ENCODE results near the gene P2RY8.
"Not testable (repeated sequence)": the region's sequence is repeated elsewhere in the genome, so short reads cannot be mapped to it uniquely, and the experiment has no call there.

P2RY8 gene

DNA sequence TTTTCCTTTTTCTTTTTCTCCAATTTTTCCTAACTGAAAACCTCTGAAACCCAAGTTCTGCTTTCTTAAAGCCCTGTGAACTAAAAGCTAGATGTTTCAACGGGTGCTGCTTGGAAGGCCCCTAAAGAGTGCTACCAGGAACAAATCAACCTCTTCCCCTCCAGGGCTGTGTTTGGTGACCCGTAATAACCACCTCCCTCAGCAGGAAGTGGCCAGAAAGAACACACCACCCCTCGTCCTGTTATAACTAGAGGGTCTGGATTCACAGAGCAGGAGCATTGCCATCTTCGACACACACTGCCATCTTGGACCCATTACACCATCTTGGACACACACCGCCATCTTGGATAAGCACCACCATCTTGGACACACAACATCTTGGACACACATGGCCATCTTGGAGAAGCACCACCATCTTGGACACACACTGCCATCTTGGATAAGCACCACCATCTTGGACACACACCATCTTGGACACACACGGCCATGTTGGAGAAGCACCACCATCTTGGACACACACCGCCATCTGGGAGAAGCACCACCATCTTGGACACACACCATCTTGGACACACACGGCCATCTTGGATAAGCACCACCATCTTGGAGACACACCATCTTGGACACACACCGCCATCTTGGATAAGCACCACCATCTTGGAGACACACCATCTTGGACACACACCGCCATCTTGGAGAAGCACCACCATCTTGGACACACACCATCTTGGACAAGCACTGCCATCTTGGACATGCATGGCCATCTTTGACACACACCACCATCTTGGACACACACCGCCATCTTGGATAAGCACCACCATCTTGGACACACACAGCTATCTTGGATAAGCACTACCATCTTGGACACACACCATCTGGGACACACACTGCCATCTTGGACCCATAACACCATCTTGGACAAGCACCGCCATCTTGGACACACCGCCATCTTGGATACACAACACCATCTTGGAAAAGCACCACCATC is 89.7 kb downstream of the P2RY8 start:
- H3K4me3 ChIP-seq (ENCODE audit: low read depth in 1 of 2, low read length in 1 of 2); H3K27me3 ChIP-seq; H3K36me3 ChIP-seq; H3K9me3 ChIP-seq: not testable (repeated sequence)
- Histone ChIP-seq H3K4me1 (ENCODE audit: control insufficient read depth in 1 of 2, insufficient read depth in 1 of 2, low read depth in 1 of 2, low read length in 1 of 2) (peaks cover 7 to 14% of the 10 kb centered on the region in 2 experiments), H3K27ac (peak overlapping the region; percentile 56)

DNA sequence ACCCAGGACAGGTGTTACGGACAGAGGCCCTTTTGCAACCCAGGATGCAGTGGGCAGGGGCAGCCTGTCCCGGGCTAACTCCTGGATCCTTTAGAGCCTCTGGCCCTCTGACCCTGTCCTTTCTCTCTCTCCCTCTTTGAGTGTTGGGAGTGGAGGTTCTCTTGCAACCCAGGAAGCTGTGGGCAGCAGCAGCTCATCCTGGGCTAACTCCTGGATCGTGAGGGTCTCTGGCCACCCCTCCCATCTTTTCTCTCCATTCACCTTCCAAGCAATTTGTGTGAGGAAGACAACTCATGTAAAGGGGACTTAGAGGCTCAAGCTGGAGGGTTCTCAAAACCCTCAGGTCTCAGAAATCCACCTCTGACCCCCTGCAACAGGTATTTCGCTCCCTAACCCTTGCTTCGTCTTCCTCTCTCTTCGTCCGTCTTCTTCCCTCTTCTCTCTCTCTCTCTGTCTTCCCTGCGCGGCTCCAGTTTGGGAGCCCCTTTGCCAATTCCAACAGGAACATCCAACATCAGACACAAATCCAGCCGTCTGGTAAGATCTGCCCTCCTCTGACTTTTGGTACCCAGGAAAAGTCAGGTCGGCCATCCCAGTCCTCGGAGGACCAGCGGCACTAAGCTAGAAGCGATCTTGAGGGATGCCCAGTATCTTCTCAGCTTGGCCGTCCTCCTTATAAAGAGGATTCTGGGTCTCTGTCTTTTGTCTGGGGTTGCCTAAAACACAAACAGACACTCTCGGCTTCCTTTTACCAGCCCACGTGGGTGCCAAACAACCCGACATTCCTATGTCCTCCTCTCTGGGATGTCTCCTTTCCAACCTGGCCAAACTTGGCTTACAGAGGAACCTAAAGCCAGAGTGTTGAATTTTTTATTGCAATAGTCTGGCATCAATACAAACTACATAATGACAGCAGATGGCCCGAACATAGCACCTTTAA is 92.2 kb downstream of the P2RY8 start:
- TF ChIP-seq, protein P1, sequence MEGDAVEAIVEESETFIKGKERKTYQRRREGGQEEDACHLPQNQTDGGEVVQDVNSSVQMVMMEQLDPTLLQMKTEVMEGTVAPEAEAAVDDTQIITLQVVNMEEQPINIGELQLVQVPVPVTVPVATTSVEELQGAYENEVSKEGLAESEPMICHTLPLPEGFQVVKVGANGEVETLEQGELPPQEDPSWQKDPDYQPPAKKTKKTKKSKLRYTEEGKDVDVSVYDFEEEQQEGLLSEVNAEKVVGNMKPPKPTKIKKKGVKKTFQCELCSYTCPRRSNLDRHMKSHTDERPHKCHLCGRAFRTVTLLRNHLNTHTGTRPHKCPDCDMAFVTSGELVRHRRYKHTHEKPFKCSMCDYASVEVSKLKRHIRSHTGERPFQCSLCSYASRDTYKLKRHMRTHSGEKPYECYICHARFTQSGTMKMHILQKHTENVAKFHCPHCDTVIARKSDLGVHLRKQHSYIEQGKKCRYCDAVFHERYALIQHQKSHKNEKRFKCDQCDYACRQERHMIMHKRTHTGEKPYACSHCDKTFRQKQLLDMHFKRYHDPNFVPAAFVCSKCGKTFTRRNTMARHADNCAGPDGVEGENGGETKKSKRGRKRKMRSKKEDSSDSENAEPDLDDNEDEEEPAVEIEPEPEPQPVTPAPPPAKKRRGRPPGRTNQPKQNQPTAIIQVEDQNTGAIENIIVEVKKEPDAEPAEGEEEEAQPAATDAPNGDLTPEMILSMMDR (IDR thresholded peaks at IDR 0.05) = no peak
- Histone ChIP-seq H3K9me3 (peaks cover 7% of the 10 kb centered on the region), H3K27me3 (no peaks in the 10 kb centered on the region), H3K4me3 (ENCODE audit: low read depth in 1 of 2, low read length in 1 of 2) (no peak overlapping the region), H3K27ac (no peak overlapping the region), H3K4me1 (ENCODE audit: control insufficient read depth in 1 of 2, insufficient read depth in 1 of 2, low read depth in 1 of 2, low read length in 1 of 2) (no peaks in the 10 kb centered on the region), H3K36me3 (peaks cover 13% of the 10 kb centered on the region)

DNA sequence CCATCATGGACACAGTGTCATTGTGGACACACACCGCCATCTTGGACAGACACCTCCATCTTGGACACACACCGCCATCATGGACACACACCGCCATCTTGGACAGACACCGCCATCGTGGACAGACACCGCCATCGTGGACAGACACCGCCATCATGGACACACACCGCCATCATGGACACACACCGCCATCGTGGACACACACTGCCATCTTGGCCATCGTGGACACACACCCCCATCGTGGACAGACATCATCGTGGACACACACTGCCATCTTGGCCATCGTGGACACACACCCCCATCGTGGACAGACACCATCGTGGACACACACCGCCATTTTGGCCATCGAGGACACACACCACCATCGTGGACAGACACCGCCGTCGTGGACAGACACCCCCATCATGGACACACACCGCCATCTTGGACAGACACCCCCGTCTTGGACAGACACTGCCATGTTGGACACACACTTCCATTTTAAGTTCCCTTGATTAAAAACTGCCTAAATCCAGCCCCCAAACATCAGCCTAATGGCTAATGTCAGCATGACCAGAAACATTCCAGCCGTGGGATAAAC is 93.4 kb downstream of the P2RY8 start:
- Histone ChIP-seq H3K4me1 (ENCODE audit: control insufficient read depth in 1 of 2, insufficient read depth in 1 of 2, low read depth in 1 of 2, low read length in 1 of 2) (no peaks in the 10 kb centered on the region), H3K36me3 (peaks cover 22% of the 10 kb centered on the region), H3K4me3 (ENCODE audit: low read depth in 1 of 2, low read length in 1 of 2) (no peak overlapping the region), H3K27me3 (no peaks in the 10 kb centered on the region), H3K27ac (no peak overlapping the region), H3K9me3 (peaks cover 6% of the 10 kb centered on the region)
- TF ChIP-seq, protein P1 (IDR thresholded peaks at IDR 0.05) = no peak

DNA sequence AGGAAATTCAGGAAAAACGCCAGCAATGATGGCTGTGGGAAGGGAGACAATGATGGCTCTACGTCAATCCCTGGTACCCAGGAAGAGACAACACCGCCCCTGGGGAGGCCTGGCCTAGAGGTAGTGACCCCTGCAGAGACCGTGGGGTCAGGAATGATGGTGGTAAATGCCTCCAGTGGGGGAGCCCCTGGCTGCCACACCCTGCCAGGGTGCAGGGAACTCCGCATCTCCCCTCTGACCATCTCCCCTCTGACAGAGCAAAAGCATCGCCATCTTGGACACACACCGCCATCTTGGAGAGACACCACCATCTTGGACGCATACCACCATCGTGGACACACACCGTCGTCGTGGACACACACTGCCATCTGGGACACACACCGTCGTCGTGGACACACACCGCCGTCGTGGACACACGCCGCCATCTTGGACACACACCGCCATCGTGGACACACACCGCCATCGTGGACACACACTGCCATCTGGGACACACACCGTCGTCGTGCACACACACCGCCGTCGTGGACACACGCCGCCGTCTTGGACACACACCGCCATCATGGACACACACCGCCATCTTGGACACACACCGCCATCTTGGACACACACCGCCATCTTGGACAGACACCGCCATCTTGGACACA is 94.1 kb downstream of the P2RY8 start:
- Histone ChIP-seq H3K4me3 (ENCODE audit: low read depth in 1 of 2, low read length in 1 of 2) (no peak overlapping the region), H3K27ac (no peak overlapping the region), H3K36me3 (peaks cover 25% of the 10 kb centered on the region), H3K9me3 (peaks cover 4% of the 10 kb centered on the region), H3K27me3 (no peaks in the 10 kb centered on the region), H3K4me1 (ENCODE audit: control insufficient read depth in 1 of 2, insufficient read depth in 1 of 2, low read depth in 1 of 2, low read length in 1 of 2) (no peaks in the 10 kb centered on the region)
- TF ChIP-seq, protein P1 (IDR thresholded peaks at IDR 0.05) = no peak

DNA sequence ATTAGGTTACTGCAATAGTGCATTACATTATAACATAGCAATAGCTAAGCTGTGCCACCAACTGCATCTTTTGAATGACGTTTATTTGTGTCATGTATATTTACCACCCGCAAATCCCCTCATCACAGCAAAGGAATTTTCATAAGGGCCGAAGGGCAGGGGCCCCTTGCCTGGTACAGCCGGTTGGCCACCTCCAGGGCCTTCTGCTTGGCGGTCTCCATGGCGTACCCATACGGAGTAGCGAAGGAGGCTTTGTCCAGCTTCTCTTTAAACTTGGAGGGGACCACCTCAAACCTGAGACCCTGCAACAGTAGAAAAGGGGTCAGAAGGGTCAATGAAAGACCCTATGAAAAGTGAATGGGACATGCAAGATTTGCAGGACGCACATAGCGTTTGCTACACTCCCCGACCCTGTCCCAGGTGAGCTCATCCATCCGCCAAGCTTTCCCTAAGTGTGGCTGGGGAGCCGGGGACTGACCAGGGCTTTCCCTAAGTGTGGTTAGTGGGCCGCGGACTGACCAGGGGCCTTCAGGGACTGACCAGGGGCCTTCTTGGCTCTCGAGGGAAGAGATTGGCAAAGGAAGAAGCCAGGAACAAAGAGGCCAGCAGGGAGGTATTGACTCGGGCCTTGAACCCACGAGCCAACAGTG is 94.8 kb downstream of the P2RY8 start:
- no peak overlapping the region for H3K27ac ChIP-seq
- H3K9me3 ChIP-seq = peaks cover 4% of the 10 kb centered on the region
- no peak overlapping the region for H3K4me3 ChIP-seq (ENCODE audit: low read depth in 1 of 2, low read length in 1 of 2)
- H3K27me3 ChIP-seq = no peaks in the 10 kb centered on the region
- H3K36me3 ChIP-seq = peaks cover 30% of the 10 kb centered on the region
- TF ChIP-seq, protein P1 (IDR thresholded peaks at IDR 0.05) = no peak
- H3K4me1 ChIP-seq (ENCODE audit: control insufficient read depth in 1 of 2, insufficient read depth in 1 of 2, low read depth in 1 of 2, low read length in 1 of 2) = no peaks in the 10 kb centered on the region

All from neutrophil (primary cell).